ENCODE data around the gene NEK3. TPM values are rescaled to one million over a fixed set of nuclear protein-coding genes. Genes with fewer than 3 reads are reported as not detected.
A peak's percentile ranks its signal among the peaks of the same experiment; 100 is the strongest.
"Not testable (repeated sequence)": the region's sequence is repeated elsewhere in the genome, so short reads cannot be mapped to it uniquely, and the experiment has no call there.

The NEK3 gene, protein sequence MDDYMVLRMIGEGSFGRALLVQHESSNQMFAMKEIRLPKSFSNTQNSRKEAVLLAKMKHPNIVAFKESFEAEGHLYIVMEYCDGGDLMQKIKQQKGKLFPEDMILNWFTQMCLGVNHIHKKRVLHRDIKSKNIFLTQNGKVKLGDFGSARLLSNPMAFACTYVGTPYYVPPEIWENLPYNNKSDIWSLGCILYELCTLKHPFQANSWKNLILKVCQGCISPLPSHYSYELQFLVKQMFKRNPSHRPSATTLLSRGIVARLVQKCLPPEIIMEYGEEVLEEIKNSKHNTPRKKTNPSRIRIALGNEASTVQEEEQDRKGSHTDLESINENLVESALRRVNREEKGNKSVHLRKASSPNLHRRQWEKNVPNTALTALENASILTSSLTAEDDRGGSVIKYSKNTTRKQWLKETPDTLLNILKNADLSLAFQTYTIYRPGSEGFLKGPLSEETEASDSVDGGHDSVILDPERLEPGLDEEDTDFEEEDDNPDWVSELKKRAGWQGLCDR
- total RNA-seq, result 1 to 10 TPM; 2.2 to 9.0 (median 5.8) TPM

DNA sequence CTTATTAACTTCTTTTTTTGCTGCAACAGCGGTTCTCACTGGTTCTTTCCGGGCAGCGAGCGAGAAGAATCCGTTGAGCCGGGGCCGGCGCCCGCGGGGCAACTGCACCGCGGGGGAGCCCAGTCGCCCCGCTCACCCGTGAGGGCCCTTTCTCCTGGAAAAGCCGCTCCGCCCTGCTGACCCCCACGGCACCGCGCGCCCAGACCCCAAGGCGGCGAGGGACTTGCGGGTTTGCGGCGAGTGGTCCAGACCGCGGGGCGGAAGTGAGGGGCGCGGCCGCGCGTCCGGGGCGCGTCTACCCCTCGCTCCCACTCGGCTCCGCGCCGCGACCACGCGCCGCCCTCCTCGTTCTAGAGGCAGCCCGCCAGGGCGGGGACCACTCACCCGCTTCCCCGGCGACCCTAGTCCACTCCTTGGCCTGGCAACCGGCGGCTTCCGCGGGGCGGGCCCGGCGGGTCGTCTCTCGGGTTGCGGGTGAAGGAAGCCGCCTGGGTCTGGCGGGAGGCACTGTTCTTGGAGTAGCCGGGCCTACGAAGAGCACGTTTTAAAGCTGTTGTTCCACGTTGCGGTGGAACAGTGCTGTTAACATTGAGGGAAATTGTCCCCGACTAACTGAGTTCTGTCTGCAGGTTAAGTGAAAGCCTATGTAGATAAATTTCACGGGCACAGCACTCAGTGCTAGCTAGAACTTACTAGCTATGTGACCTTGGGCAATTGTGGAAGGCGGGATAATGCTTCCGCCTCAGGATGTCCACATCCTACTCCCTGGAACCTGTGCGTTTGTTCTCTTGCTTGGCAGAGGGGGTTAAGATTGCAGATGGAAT lies at the start of gene NEK3:
TSS of gene NEK3 (minus strand) at position 439 of the 824 bp plus-strand sequence. CDS start 3,406 bp downstream, outside the sequence.
- Histone ChIP-seq H3K9me3 (no peaks in the 10 kb centered on the region), H3K4me3 (peak within 1 kb of the TSS; percentile 61 to 99 (median 92)), H3K27me3 (no peaks in the 10 kb centered on the region), H3K36me3 (no peaks in the 10 kb centered on the region), H3K27ac (peak within 1 kb of the TSS; percentile 75 to 93 (median 88)), H3K4me1 (peaks cover 6 to 35% (median 18%) of the 10 kb centered on the region in 3 donors)
- TF ChIP-seq POLR2A (IDR thresholded peaks at IDR 0.05), result peak in 1 of 4 donors; percentile 13
- TF ChIP-seq, protein P1, sequence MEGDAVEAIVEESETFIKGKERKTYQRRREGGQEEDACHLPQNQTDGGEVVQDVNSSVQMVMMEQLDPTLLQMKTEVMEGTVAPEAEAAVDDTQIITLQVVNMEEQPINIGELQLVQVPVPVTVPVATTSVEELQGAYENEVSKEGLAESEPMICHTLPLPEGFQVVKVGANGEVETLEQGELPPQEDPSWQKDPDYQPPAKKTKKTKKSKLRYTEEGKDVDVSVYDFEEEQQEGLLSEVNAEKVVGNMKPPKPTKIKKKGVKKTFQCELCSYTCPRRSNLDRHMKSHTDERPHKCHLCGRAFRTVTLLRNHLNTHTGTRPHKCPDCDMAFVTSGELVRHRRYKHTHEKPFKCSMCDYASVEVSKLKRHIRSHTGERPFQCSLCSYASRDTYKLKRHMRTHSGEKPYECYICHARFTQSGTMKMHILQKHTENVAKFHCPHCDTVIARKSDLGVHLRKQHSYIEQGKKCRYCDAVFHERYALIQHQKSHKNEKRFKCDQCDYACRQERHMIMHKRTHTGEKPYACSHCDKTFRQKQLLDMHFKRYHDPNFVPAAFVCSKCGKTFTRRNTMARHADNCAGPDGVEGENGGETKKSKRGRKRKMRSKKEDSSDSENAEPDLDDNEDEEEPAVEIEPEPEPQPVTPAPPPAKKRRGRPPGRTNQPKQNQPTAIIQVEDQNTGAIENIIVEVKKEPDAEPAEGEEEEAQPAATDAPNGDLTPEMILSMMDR (IDR thresholded peaks at IDR 0.05), result no peak
- DNase-seq, result peak; percentile 6
- WGBS, 2 donors, result 11 to 27% methylated on average over 5 to 6 of the region's 74 CpGs
- intact Hi-C loops (cut with DNase I), result no loop called here

DNA sequence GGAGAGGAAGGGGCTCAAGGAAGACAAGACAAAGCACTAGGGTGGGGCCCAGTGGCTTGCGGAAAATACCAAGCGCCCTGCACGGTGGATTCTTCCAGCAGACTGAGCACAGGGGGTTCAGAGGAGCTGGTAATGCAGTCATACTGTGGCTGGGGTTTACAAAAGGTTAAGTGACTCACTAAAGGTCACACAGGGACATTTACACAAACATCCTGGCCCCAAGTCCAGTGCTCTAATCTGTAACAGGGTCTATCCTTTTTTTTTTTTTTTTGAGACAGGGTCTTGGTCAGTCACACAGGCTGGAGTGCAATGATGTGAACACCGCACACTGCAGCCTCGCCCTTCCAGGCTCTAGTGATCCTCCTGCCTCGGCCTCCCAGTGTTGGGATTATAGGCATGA lies 49.0 kb upstream of the NEK3 start:
- not testable (repeated sequence) for H3K36me3 ChIP-seq

DNA sequence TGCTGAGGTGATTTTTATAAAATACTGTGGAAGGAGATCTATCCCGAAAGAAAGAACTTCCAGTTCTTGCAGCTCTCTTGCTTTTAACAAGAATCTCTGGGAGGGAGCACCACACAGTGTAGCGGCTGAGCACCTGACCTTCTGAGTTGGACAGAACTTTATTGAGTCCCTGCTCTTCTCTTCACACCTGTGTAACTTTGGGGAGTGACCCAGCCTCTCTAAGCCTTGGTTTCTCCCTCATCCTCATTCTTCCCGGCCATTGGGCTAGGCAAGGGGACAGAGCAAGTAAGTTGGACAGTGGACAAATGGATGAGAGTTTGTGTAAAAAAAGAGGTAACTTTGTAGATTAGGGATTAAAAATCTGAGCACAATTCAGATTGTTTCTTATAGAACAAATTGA lies 48.5 kb upstream of the NEK3 start:
- H3K27me3 ChIP-seq; H3K9me3 ChIP-seq; H3K4me3 ChIP-seq; DNase-seq; H3K36me3 ChIP-seq; H3K4me1 ChIP-seq; intact Hi-C loops (cut with DNase I); H3K27ac ChIP-seq: not testable (repeated sequence)
- WGBS, 2 donors, result 94 to 100% methylated on average over 1 to 3 of the region's 3 CpGs

More for the DNA sequence above, 49.0 kb upstream of the NEK3 start:
- intact Hi-C loops (cut with DNase I); H3K9me3 ChIP-seq; DNase-seq; H3K27me3 ChIP-seq; H3K27ac ChIP-seq; H3K4me1 ChIP-seq; H3K4me3 ChIP-seq: not testable (repeated sequence)
- WGBS, 2 donors, result 76 to 83% methylated on average over 6 of the region's 6 CpGs

DNA sequence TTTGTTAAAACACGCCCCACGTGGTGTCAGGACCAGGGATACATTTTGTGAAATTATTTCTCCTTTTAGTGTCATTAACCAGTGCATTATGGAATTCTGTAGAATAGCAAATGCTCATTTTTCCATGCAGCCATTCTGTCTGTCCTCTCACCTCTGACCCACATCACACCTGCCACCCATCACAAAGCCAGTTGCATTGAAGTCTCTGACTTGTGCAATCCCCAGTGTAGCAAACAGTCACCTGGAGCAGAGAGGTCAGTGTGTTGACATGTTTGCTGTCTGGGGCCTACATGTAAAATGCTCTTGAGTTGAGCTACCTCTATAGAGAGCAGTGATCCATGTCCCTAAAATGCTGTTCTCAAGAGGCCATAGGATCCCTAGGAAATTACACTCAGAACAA lies 47.9 kb upstream of the NEK3 start:
- H3K4me3 ChIP-seq; intact Hi-C loops (cut with DNase I); H3K9me3 ChIP-seq; DNase-seq; H3K27ac ChIP-seq; H3K27me3 ChIP-seq; H3K4me1 ChIP-seq; H3K36me3 ChIP-seq: not testable (repeated sequence)
- no CpG with 5 or more reads among the region's 2 CpGs for WGBS, 2 donors

DNA sequence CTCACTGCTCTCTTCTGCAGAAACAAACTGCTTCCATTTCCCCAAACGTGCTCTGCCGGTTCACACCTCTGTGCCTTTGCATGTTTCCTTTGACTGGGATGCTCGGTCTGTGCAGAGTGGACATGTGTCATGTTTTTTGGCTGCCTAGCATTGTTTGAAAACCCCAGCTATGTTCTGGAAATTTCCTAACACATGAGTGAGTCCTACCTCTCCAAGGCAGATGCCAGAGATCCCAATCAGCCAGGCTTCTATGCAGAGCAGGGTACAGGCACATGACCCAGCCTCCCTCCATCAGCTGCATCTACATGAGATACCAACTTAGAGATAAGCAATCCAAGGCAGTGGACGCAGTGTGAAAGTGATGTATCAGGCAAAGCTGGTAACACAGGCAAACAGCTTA lies 45.1 kb upstream of the NEK3 start:
- H3K27ac ChIP-seq; H3K4me3 ChIP-seq; H3K4me1 ChIP-seq; H3K36me3 ChIP-seq; H3K9me3 ChIP-seq; H3K27me3 ChIP-seq; DNase-seq; intact Hi-C loops (cut with DNase I): not testable (repeated sequence)
- 57 to 76% methylated on average over 4 of the region's 4 CpGs for WGBS, 2 donors

DNA sequence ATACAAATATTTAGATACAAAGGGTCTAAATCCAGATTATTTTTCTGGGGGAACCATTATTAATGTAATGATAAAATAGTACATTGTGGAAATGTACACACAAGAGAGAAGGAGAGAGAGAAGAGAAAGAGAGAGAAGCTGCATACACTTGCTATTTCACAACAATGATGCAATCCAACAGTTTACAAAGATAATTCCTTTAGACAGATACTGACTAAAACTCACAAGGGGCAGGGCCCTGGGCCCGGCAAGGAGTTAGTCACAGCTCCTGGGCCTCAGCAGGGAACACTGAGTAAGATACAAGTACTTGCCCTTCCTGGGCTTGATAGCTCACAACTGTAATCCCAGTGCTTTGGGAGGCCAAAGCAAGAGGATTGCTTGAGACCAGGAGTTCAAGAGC lies 44.5 kb upstream of the NEK3 start:
- intact Hi-C loops (cut with DNase I); H3K9me3 ChIP-seq; H3K27ac ChIP-seq; H3K4me3 ChIP-seq; DNase-seq; H3K36me3 ChIP-seq; H3K27me3 ChIP-seq; H3K4me1 ChIP-seq: not testable (repeated sequence)
- 8 to 36% methylated on average over 1 of the region's 1 CpG for WGBS, 2 donors

DNA sequence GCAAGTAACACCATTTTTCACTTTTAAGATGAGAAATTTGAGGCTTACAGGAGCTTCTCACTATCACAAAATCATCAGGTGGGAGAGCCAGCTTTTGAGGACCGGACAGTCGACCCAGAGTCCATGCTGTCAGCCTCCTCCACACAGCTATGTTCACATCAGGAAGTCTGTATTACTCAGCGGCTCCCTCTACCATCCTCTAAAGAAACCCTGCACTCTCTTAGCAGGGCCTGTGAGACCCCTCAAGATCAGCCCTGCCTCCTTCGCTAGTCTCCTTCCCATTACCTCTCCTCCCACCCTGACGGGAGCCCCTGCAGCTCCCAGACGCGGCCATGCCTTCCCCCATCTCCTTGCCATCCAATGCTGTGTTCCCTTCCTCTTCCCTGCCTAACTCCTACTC lies 43.1 kb upstream of the NEK3 start:
- H3K4me1 ChIP-seq; H3K27me3 ChIP-seq; H3K36me3 ChIP-seq; H3K9me3 ChIP-seq; H3K27ac ChIP-seq; intact Hi-C loops (cut with DNase I); H3K4me3 ChIP-seq; DNase-seq: not testable (repeated sequence)
- WGBS, 2 donors, result 51 to 55% methylated on average over 7 of the region's 7 CpGs
